SK-N-MC (cell line): ENCODE results near the gene PPP2R5D.

ENCODE experiments used
- EZH2 ChIP-seq: fragments of 200-600 bp; sonication (generic); IDR thresholded peaks from one replicate; pipeline ENCODE4 v1.6.1; 2017; ENCODE audit warnings: antibody characterized with exemption
- POLR2AphosphoS5 ChIP-seq: IDR thresholded peaks from 2 replicates; pipeline ENCODE4 v1.6.1; 2012; ENCODE audit warnings: mild to moderate bottlenecking, low read depth, low read length, borderline replicate concordance

DNA sequence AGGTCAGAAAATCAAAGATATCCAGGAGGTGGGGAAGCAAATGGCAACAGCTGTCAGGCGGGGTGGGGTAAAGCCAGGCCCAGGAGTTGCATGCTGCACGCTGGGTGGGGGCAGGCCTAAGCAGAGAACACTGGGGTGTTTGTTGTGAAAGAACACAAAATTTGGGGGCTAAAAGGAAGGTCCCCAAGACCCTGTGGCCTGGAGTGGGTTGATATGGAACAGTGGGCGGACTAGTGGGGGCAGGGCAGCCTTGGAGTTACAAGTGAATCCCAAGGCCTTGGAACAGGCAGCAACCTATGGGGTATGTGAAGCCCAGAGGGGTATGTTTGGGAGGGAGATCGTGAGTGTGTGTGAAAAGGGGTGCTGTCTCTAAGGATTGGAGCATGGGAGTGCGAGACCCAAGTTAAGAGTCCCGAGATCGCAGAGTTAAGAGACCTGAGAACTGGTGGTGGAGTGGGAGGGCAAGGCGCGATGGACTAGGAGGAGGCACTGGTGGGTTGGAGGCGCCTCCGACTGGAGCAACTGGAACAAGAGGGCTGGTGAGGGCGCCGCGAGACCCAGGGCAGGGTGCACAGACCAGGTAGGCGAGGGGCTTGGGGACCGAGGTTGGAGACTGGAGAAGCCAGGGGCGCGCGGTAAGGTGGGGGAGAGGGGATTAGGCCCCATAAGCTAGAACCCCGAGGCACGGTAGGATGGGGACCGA lies 68.6 kb downstream of the PPP2R5D start:
- TF ChIP-seq EZH2 (no peak), POLR2AphosphoS5 (no peak)
